K562 (cell line): ENCODE measurements around the gene TCF12. TPM values are rescaled to one million over a fixed set of nuclear protein-coding genes. Genes with fewer than 3 reads are reported as not detected.
A peak's percentile ranks its signal among the peaks of the same experiment; 100 is the strongest.

ENCODE experiments used
- ATAC-seq: fragments of 200-7000 bp; cut with Tn5 transposase; 3 replicates; pipeline ENCODE4 v1.9.1; 2020; ENCODE audit warnings: moderate library complexity
- BruUV-seq: library from RNA; stranded (reverse); fragments of 400-500 nt; replicated peaks from 2 replicates; lab custom pipeline; 2021; lab: Mats Ljungman, UMichigan
- CTCF ChIA-PET: fragments of 300-600 bp; formaldehyde crosslinking; extraction: SDS; loops from one replicate; lab custom pipeline; 2021; ENCODE audit warnings: low intra/inter-chr PET ratio; lab: Yijun Ruan, JAX
- POLR2A ChIA-PET: fragments of 300-600, 350-650 bp; sonication (Branson Sonifier 250); formaldehyde crosslinking; extraction: SDS; loops from one replicate; lab custom pipeline; 2021; ENCODE audit warnings: antibody characterized with exemption, inconsistent platforms; lab: Yijun Ruan, JAX
- DNase-seq, 4 experiments: peaks; one replicate each; pipeline versions ENCODE4 v3.0.0 to v3.0.0-alpha.2; 2011 to 2018; ENCODE audit warnings: low spot score in 3 of 4, mixed read lengths in 3 of 4; ENCODE audit errors: extremely low read depth in 1 of 4
- FAIRE-seq: peaks from 2 replicates; lab custom pipeline; 2011; peaks lifted over from hg19 to GRCh38; lab: Jason Lieb, UNC
- H2AFZ ChIP-seq: 2 replicates; pipeline ENCODE4 v1.6.0; 2011; ENCODE audit warnings: low read depth, low read length, control low read depth, inconsistent platforms
- H3K27ac ChIP-seq: fragments of 200-600 bp; 3 replicates; pipeline ENCODE4 v1.8.0; 2011; ENCODE audit warnings: low read depth, mild to moderate bottlenecking, control low read depth, inconsistent platforms, low read length, moderate library complexity, mixed read lengths; ENCODE audit errors: extremely low read depth
- H3K27me3 ChIP-seq, 2 experiments: fragments of 300-600 bp in 1 of 2; 2 replicates in 1 of 2; 3 replicates in 1 of 2; pipeline versions ENCODE4 v1.6.0 to v1.8.0; 2011; ENCODE audit warnings: inconsistent platforms in 2 of 2, low read length in 2 of 2, mild to moderate bottlenecking in 1 of 2, mixed read lengths in 1 of 2, moderate library complexity in 1 of 2; ENCODE audit not compliant: control insufficient read depth in 2 of 2, insufficient read depth in 2 of 2
- H3K36me3 ChIP-seq: fragments of 300-600 bp; 3 replicates; pipeline ENCODE4 v1.8.0; 2011; ENCODE audit warnings: mild to moderate bottlenecking, low read length, inconsistent platforms; ENCODE audit not compliant: control insufficient read depth, insufficient read depth
- H3K4me1 ChIP-seq, 2 experiments: fragments of 200-600 bp in 1 of 2; replicated peaks in 1 of 2; 2 replicates in 1 of 2; 3 replicates in 1 of 2; pipeline versions ENCODE4 v1.5.1 to v1.8.0; 2011; ENCODE audit warnings: inconsistent platforms in 2 of 2, low read length in 2 of 2, mild to moderate bottlenecking in 1 of 2, mixed read lengths in 1 of 2, moderate library complexity in 1 of 2; ENCODE audit not compliant: control insufficient read depth in 2 of 2, insufficient read depth in 2 of 2
- H3K4me2 ChIP-seq: 2 replicates; pipeline ENCODE4 v1.6.1; 2011; ENCODE audit warnings: low read length, control low read depth, inconsistent platforms, mixed read lengths; ENCODE audit not compliant: insufficient read depth
- H3K4me3 ChIP-seq: fragments of 200-600 bp; sonication (generic), shearing (Covaris generic); 2 replicates; pipeline ENCODE4 v1.5.1; 2016; ENCODE audit warnings: control low read depth, inconsistent platforms
- H3K79me2 ChIP-seq: fragments of 200-600 bp; 3 replicates; pipeline ENCODE4 v1.8.0; 2011; ENCODE audit warnings: low read length, inconsistent platforms; ENCODE audit not compliant: control insufficient read depth, insufficient read depth
- H3K9ac ChIP-seq, 2 experiments: 2 replicates each; pipeline versions ENCODE4 v1.6.0 to v1.6.1; 2011; ENCODE audit warnings: low read depth in 2 of 2, low read length in 2 of 2, control low read depth in 1 of 2, inconsistent platforms in 1 of 2, mild to moderate bottlenecking in 1 of 2, mixed read lengths in 1 of 2; ENCODE audit not compliant: insufficient read depth in 1 of 2
- H3K9me1 ChIP-seq: one replicate; pipeline ENCODE4 v1.6.0; 2011; ENCODE audit warnings: inconsistent platforms, mild to moderate bottlenecking, low read length, moderate library complexity; ENCODE audit not compliant: control insufficient read depth, insufficient read depth
- H3K9me3 ChIP-seq: replicated peaks from 2 replicates; pipeline ENCODE4 v1.5.1; 2011; ENCODE audit warnings: low read depth, low read length, inconsistent platforms; ENCODE audit not compliant: control insufficient read depth, insufficient read depth
- H4K20me1 ChIP-seq: replicated peaks from 2 replicates; pipeline ENCODE4 v1.6.1; 2011; ENCODE audit warnings: low read length, inconsistent platforms, mixed read lengths; ENCODE audit not compliant: control insufficient read depth, insufficient read depth
- CEBPG ChIP-seq, 3 experiments: fragments of 200-800 bp in 1 of 3; sonication (Bioruptor generic) in 1 of 3; sonication (generic) in 1 of 3; formaldehyde crosslinking in 1 of 3; IDR thresholded peaks in 2 of 3; conservative IDR thresholded peaks in 1 of 3; 2 replicates each; pipeline versions ENCODE4 v1.6.1 to v1.8.0; 2016 to 2022; ENCODE audit warnings: missing compliant biosample characterization in 2 of 3, missing genetic modification characterization in 2 of 3, mild to moderate bottlenecking in 1 of 3, missing genetic modification reagents in 1 of 3
- FOXA1 ChIP-seq: fragments of 450-650 bp; IDR thresholded peaks from 2 replicates; pipeline ENCODE4 v1.6.1; 2016; ENCODE audit warnings: mild to moderate bottlenecking, borderline replicate concordance
- HCFC1 ChIP-seq: IDR thresholded peaks from 2 replicates; pipeline ENCODE4 v1.6.1; 2012; ENCODE audit warnings: low read depth, low read length, improper control_type of control experiment
- LCOR ChIP-seq: sonication (generic); formaldehyde crosslinking; IDR thresholded peaks from 2 replicates; pipeline ENCODE4 v1.8.0; 2022; ENCODE audit warnings: mild to moderate bottlenecking, missing genetic modification reagents
- RBM22 ChIP-seq: fragments of 200-400 bp; formaldehyde crosslinking; IDR thresholded peaks from 2 replicates; pipeline ENCODE4 v1.6.1; 2018; ENCODE audit warnings: low read length, low read depth; ENCODE audit not compliant: poor library complexity, severe bottlenecking
- TFAM ChIP-seq: fragments of 250-450 bp; sonication (Bioruptor Pico); conservative IDR thresholded peaks from 2 replicates; pipeline ENCODE4 v1.5.0; 2021; ENCODE audit warnings: mild to moderate bottlenecking, moderate library complexity
- WGBS: fragments of 100-300 bp; shearing (Covaris generic); methylation state at CpG from one replicate; pipeline ENCODE4 v1.1.6; 2016; ENCODE audit warnings: low coverage, mixed read lengths; ENCODE audit not compliant: insufficient coverage; ENCODE audit errors: missing lambda C conversion rate; 5-methylcytosine and 5-hydroxymethylcytosine counted together
- in situ Hi-C: fragments of 300-500 bp; cut with MboI; formaldehyde crosslinking; loops from 4 replicates; pipeline ENCODE4 v1.15.0; 2018; ENCODE audit warnings: inconsistent platforms, mixed read lengths
- intact Hi-C: fragments of 100-400 bp; cut with micrococcal nuclease; formaldehyde crosslinking; loops from 2 replicates; pipeline ENCODE4 v1.14.2; 2022
- polyA plus RNA-seq, 8 experiments: library from polyadenylated mRNA; depleted of rRNA in 4 of 8; stranded (reverse) in 5 of 8; unstranded in 3 of 8; fragments of >200 nt; fragmentation: Nextera tagmentation in 2 of 8; fragmentation: Illumina TruSeq in 1 of 8; extraction: Ambion mirVana in 2 of 8; extraction: Trizol in 1 of 8; gene quantifications; 2 replicates each; pipeline versions ENCODE4 v1.2.1 to v1.2.3, GENCODE V29; 2011 to 2014; ENCODE audit warnings: inconsistent platforms in 1 of 8, missing spikeins in 1 of 8
- total RNA-seq, 7 experiments: library from RNA; depleted of rRNA in 6 of 7; stranded (reverse); fragments of >200 nt in 6 of 7; fragmentation: Illumina TruSeq in 2 of 7; extraction: Trizol in 2 of 7; gene quantifications; 2 replicates each; pipeline versions ENCODE4 v1.2.1 to v1.2.3, GENCODE V29; 2011 to 2021; ENCODE audit warnings: low replicate concordance in 1 of 7

Gene TCF12
- total and polyA plus RNA-seq, 9 of the 15 experiments (the other 6 are each of a cell fraction or from before 2014, with no cell fraction given) = 10.5 to 132 (median 52.9) TPM

GRCh38 chr15:57316451-57316850 is 398.0 kb downstream of the TCF12 start:
- H3K27ac ChIP-seq = no peak overlapping the region
- H3K4me2 ChIP-seq = no peak overlapping the region
- H3K4me3 ChIP-seq = no peak overlapping the region
- no peaks in the 10 kb centered on the region for H3K27me3 ChIP-seq
- DNase-seq (no peak), ATAC-seq (no peak), FAIRE-seq (no peak)
- peaks cover 3% of the 10 kb centered on the region; the same call in 1 of the 2 replicates for H3K9me3 ChIP-seq
- WGBS = 93% methylated on average over 3 of the region's 4 CpGs
- peaks cover 32% of the 10 kb centered on the region in 2 experiments for H3K4me1 ChIP-seq
- in situ Hi-C loops (loop anchor here (25.0 kb wide), 1 partner anchor 829 kb away; no protein-coding TSS in a partner anchor), intact Hi-C loops (no loop called here)
- no peaks in the 10 kb centered on the region for H3K79me2 ChIP-seq
- ChIA-PET POLR2A (no interaction called here), CTCF (interaction anchor here (0.6 to 0.7 kb wide), 2 partner anchors 24 to 230 kb away, joined by 3 read pairs; no protein-coding TSS in a partner anchor)
- H3K9ac ChIP-seq = no peak overlapping the region
- 0 out of 2 replicates have a peak overlapping the region, but pooled peaks have one; percentile 14 for H2AFZ ChIP-seq
- no TSS peak for BruUV-seq
- no peaks in the 10 kb centered on the region for H4K20me1 ChIP-seq
- H3K36me3 ChIP-seq = no peaks in the 10 kb centered on the region; the same call in 2 of the 3 replicates
- H3K9me1 ChIP-seq = no peaks in the 10 kb centered on the region
- TF ChIP-seq RBM22 (no peak), LCOR (CRISPR knock-in tag) (no peak), HCFC1 (no peak), TFAM (CRISPR knock-in tag) (no peak), CEBPG (CRISPR knock-in tag; IDR thresholded peaks at IDR 0.05) (no peak), CEBPG (tag; conservative IDR thresholded peaks at IDR 0.05 in 1 of 2, IDR thresholded peaks at IDR 0.05 in 1 of 2) (no peak), FOXA1 (no peak)
